Measurements from ENCODE around the gene EIF2A.

DNA sequence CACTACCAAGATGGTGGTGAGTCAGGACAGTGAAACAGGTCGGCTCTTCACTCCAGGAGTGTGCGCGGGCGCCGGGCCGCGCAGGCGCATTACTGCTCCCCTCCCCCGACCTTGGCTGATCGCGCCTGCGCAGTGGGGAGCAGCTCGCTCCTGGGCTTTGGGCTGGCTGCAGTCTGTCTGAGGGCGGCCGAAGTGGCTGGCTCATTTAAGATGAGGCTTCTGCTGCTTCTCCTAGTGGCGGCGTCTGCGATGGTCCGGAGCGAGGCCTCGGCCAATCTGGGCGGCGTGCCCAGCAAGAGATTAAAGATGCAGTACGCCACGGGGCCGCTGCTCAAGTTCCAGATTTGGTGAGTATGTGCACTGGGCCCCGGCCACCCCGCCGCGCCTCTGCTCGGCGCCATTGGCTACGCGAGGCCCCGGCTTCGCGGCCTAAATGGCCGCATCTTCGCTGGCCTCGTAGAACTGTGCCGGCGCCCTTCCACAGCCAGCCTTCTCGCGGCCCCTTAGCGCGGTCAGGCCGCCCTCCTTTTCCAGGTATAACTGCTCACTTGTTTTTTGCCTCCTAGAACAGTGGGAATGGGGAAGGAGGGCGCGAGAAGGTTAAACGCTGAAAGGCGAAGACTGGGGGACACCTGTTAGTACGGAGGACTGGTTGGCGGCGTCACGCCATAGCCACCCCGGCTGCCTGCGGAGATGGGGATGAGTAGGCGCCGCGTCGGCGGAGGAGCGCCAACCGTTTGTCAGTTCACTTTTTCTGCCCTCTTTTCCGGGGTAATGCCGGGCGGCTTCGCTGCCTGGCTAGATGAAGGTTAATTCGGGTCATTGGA is 56.8 kb downstream of the EIF2A start, which contains the start of gene SELENOT:
- TF ChIP-seq CTCF (IDR thresholded peaks at IDR 0.05), result peak in 11 of 12 donors; percentile 14 to 56 (median 28)
- peak; percentile 67 to 84 for TF ChIP-seq POLR2A (IDR thresholded peaks at IDR 0.05)

Data from heart left ventricle (tissue), 13 donors.